ENCODE measurements around the gene GRIK5. TPM values are rescaled to one million over a fixed set of nuclear protein-coding genes. Genes with fewer than 3 reads are reported as not detected.

The GRIK5 gene
- total and polyA plus RNA-seq, 2 of the 8 experiments (the other 6 are each of a cell fraction or from before 2014, with no cell fraction given), result 17.8 to 42.9 TPM

DNA sequence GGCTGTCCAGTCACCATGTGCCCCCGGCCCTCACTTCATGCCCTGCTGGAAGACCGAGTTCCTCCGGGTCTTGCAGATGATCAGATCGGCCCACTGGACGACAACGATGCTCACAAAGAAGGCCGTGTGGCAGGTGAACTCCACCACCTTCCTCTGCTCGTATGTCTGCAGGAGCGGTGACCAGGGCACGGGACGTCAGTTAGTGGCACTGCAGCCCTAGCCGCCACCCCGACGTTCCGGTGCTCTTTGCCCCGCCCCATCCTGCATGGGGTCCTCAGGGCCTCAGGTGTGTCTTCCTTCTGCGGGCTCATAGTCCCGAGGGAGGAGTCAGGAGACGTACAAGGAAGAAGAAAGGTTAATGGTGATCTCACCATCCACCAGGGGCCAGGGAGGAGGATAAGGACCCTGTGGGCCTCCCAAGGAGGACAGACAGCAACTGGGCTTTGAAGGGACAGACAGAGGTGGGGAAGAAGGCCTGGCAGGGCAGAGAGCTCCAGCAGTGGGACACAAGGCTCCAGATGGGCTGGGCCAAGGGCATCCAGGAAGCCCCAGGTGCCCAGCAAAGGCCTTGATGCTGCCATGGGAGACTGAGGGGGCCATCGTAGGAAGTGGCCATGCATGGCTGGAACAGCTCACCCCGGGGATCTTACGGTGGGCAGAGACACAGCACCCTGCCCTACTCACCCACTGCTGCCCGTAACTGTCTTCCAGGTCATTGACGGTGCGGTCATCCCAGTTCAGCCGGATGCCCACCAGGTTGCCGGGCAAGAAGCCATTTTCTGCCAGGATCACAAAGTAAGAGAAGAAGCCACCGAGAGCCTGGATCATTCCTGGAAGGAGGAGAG lies 101.0 kb downstream of the GRIK5 start (continued):
- TF ChIP-seq SP1 (IDR thresholded peaks at IDR 0.05; ENCODE audit: low read depth, low read length) (no peak), SAP30 (IDR thresholded peaks at IDR 0.05; ENCODE audit: insufficient read depth, insufficient replicate concordance, low read length) (no peak)
